ENCODE data around the gene SLC38A10.

SLC38A10 gene

DNA sequence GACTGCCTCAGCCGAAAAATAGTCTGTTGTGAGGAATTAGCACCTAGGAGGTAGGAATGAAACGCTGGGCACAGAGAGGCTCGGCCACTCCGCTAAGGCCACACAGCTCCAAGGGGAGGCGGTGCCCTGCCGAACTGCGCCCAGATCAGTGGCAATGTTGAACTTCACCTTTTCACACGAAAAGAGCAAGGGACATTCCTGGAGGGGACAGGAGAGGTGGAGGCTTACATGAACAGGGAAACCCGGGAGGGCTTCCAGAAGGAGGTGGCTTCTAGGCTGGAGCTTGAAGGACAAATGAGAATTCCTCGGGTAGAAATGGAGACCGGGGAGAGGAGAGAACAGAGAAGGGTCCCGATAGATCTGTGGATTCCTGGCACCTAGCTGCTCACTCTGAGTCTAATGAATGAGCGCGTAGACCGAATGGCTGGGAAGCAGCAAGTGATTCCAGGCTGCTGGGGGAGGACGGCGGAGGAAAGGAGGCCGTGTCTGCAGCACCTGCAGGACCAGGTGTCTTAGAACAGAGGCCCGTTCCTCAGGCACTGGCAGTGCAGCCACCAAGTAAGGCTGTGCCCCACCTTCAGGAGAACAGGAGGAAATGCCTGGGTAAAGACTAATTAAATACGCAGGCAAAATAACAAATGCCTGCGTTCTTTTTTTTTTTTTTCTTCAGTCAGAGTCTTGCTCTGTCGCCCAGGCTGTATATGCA lies 722 bp upstream of the SLC38A10 start:
- FAIRE-seq: no peak

- no peak for FAIRE-seq
Observed at GRCh38 chr17:81294512-81295030, 536 bp downstream of the SLC38A10 start.

DNA sequence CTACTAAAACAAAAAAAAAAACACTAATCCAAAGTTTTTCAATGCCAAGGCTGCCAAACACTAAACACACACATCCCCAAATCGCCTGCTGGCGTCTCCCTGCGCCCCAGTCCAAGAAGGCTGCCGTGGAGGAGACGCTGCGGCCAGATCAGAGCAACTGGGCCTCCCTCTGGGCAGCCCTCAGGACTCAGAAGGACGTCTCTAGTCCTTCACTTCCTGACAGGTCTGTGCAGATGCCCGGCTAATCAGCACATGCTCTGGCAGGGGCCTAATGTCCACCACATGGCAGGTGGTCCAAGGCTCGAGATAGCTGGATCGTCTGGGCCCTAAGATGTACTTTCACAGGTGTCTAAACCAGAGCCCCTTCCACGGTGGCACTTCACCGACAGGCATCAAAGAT lies 2.7 kb downstream of the SLC38A10 start:
- FAIRE-seq: no peak

- FAIRE-seq: no peak
Observed at GRCh38 chr17:81291662-81292061, 3.4 kb downstream of the SLC38A10 start.

DNA sequence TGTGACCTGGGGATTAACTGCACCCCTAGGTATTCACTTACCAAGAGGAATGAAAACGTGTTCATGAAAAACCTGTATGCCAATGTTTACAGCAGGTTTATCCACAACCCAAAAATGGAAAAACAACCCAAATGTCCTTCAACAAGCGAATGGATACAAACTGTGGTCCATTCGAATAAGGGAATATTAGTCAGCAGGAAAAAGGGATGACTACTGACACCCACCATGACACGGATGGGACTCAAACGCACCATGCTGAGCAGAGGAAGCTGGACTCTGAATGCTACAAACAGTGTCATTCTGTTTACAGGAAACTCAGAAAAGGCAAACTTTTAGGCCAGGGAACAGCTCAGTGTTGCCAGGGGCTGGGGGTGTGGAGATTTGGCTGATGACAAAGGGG lies 4.9 kb downstream of the SLC38A10 start:
- no peak for FAIRE-seq

DNA sequence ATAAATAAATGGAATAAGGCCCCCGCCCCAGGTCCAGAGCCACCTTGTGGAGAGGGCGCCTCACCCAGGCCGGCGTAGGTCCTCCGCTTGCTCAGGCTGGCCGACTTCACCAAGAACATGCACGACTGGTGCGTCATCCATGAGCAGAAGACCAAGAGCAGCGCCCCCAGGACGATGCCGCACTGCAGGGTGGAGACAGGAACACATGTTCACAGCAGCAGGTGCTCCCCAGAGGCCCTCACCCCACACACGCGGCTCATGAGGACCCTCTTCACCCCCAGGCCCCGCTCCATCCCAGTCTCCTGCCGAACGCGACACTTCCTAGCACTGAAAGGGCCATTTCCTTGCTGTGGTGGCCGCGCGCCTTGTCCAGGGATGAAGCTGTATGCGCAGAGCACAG lies 5.5 kb downstream of the SLC38A10 start:
- FAIRE-seq: no peak

DNA sequence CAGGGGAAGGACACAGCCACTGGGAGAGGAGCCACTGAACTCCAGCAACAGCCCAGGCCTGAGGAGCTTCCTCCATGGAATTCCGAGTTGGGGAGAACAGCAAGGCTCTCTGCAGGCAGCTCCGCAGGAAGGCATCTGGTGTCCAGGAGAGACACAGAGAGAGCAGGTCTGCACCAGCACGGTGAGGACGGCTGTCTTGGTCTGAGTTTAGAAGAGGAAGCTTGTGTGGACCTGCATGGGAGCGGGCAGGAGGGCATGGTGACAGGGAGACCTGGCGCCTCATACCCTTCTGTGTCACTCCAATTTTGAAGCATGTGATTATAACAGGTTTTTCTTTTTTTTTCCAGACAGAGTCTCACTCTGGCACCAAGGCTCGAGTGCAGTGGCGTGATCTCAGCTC lies 6.4 kb downstream of the SLC38A10 start:
- FAIRE-seq: no peak

DNA sequence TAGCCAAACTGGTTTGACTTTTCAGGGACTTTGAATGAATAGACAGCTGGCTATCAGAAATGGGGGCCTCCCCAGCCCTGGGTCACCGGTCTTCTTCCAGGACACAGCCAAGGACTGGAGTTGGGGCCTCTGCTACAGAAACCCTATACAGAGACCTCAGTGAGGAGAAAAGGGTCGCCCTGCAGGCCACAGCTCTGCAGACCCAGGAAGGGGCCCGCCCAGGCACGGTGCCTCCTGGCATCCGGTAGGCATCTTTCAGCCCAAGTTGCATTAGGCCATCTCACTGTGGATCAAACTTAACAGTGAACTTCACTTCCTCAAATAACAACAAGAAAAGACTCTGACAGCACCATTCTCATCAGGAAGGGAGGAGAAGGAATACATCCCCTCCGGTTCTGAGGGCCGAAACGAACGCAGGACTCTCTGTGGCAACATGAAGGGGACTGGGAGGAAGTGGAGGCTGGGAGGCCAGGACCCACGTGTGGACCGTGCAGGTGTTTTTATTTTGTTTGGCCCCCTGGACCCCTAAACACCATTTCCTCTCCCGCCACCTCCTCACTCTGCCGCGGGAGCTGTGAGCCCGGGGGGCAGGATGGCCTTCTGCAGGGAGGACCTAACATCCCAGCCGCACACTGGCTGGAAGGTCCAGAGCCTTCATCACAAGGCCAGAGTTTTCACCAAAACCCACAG lies 7.2 kb downstream of the SLC38A10 start:
- no peak for FAIRE-seq

GRCh38 chr17:81287152-81287551 lies 8.0 kb downstream of the SLC38A10 start:
- no peak for FAIRE-seq

GRCh38 chr17:81286491-81287145 lies 8.5 kb downstream of the SLC38A10 start:
- no peak for FAIRE-seq

DNA sequence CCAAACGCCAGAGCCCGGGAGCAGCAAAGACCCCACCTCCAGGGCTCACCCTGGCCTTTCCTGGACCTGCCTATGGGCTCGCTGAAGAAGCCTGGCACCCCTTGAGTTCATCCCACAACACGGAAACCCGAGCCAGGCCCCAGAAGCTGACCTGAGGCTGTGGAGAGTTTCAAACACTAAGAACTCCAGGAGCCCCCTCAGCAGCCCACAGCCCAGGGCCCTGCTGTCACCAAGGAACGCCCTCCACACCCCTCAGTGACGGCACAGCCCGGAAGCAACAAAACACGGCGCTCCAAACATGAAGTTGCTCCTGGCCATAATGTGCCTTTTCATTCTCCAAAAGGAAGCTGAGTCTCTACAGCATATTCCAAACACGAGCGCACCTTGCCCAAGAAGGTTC lies 9.2 kb downstream of the SLC38A10 start:
- no peak for FAIRE-seq

DNA sequence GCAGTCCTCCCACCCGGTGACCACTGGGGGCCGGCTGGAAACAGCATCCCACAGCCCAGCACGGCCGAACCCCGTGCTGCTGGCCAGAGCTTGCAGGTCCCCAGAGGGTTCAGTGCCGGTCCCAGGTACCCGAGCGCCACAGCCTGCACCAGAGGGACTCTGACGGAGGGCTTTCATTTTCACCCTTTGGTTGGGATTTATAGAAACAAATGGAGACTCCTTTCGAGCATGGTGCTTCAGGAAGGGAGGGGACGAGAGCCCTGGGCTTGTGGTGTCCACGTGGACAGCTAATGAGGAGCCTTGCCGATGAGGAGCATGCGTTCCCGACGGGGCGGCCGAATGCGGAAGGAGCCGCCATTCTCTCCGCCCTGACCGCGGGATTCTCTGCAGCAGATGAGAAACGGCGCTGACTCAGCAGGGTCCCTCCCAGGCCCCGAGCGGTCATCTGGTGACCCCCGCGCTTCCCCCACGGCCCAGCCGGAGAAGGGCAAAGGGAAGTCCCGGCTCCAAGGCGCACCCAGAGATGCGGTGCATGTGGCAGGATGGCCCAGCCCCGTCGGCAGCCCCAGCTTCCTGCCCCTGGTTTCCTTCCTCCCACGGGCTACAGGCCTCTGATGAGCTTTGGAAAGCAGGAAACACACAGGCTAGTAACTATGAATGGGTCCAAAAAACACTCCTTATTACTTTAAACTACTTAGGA lies 9.8 kb downstream of the SLC38A10 start:
- FAIRE-seq: no peak

- FAIRE-seq: no peak
Observed at GRCh38 chr17:81282876-81283275, 12.2 kb downstream of the SLC38A10 start.

- FAIRE-seq: no peak
Observed at GRCh38 chr17:81282141-81282540, 13.0 kb downstream of the SLC38A10 start.

- FAIRE-seq: no peak
Observed at GRCh38 chr17:81280571-81280970, 14.5 kb downstream of the SLC38A10 start.

- no peak for FAIRE-seq
Observed at GRCh38 chr17:81279278-81280275, 15.5 kb downstream of the SLC38A10 start.

GRCh38 chr17:81278831-81279230 lies 16.3 kb downstream of the SLC38A10 start:
- no peak for FAIRE-seq

GRCh38 chr17:81277946-81278693 lies 17.0 kb downstream of the SLC38A10 start:
- no peak for FAIRE-seq

GRCh38 chr17:81277421-81277820 lies 17.7 kb downstream of the SLC38A10 start:
- no peak for FAIRE-seq

DNA sequence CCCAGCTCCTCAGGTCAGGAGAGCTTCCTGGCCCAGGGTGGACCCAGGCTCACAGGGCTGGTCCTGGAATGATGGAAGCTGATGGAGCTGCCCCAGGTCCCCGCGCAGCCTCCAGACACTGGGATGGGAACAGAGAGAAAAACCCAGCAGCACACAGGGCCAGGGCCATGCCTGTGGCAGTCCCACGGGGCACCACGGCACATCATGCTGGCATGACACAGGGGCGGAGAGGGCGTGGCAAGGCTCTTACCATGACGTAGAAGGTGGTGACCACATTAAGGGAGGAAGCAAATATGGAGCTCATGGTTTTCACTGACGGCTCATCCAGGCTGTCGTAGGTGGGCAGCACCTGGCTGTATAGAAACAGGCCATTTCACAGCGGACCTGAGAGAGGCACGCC lies 18.3 kb downstream of the SLC38A10 start:
- FAIRE-seq: no peak

DNA sequence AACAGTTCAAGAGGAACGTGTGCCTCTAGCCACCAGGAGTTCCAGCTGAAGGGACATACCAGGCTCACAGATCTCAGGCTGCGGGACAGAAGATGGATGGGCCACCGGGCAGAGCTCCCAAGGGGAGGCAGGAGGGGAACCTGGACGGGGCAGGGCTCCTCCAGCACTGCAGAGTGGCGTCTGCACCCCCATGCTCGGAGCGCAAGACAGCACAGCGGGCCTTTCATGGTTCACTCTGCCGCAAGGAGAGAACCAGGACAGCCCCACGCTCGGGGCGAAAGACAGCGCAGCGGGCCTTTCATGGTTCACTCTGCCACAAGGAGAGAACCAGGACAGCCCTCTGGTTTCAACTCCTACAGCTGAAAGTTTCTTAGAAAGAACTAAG lies 20.6 kb downstream of the SLC38A10 start:
- FAIRE-seq: no peak
